ENCODE data around the gene AFP. TPM values are rescaled to one million over a fixed set of nuclear protein-coding genes. Genes with fewer than 3 reads are reported as not detected.

Gene AFP
- total RNA-seq, 2 donors from 2014 or later = not detected

DNA sequence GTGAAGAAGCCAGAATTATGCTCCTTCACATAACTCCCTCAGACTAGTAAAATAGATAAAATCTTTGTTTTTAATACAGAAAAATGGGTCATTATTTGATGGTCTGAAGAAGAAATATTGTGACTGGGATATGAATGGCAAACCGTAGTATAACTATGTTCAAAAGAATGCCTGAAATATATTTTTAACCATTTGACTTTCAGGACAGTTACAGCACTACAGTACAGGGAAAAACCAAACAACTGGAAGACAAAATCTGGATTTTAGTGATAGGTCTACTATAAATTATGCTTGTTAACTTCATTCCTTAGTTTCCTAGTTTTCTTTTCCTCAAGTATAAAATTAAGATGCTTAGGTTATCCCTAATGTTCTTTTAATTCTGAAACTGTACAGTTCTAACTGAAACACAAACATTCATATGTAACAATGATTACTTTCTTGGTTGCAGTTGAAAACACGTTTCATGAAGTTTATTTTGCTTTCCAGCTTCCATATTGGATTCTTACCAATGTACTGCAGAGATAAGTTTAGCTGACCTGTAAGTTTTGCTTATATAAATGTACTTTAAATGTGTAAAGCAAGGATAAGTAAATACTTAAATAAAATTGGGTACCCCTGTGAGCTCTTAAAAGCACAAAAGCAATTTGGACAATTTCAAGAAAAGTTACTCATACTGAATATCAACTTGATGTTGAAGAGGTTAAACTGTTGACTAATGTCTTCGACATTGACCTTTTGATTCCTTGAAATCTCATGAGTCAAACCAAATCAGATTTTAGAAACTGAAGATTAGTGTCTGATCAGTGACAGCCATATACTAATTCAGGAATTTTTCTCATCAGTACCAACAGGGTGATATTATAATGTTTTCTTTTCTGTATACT is 895 bp downstream of the AFP start:
- H3K36me3 Mint-ChIP-seq (ENCODE audit: low read depth) = no peaks in the 10 kb centered on the region
- peaks cover 20% of the 10 kb centered on the region for H3K27me3 Mint-ChIP-seq
- no peaks in the 10 kb centered on the region for H3K9me3 ChIP-seq (ENCODE audit: control insufficient read depth, low read length, poor library complexity, severe bottlenecking)
- no peaks in the 10 kb centered on the region for H3K4me1 Mint-ChIP-seq
- H3K27ac Mint-ChIP-seq = no peak overlapping the region
- DNase-seq (no peak), ATAC-seq (no peak)
- H3K4me3 Mint-ChIP-seq = no peak overlapping the region

GRCh38 chr4:73437558-73437956 is 1.5 kb downstream of the AFP start:
- no peak for ATAC-seq
- H3K27me3 Mint-ChIP-seq = peaks cover 23% of the 10 kb centered on the region

DNA sequence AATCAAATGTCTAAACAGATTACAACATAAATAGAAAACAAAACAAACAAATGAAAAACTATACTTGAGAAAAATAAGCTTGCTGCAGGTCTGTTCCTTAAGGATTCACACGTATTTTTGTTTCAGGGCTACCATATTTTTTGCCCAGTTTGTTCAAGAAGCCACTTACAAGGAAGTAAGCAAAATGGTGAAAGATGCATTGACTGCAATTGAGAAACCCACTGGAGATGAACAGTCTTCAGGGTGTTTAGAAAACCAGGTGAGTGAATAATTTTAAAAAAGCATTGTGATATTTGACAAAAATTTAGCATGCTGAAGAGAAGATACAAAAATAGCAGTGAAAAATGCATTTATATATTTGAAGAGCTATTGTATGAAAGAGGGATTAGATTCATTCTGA is 2.0 kb downstream of the AFP start:
- DNase-seq = no peak
- Mint-ChIP-seq H3K36me3 (ENCODE audit: low read depth) (no peaks in the 10 kb centered on the region), H3K4me3 (no peak overlapping the region), H3K27ac (no peak overlapping the region), H3K4me1 (no peaks in the 10 kb centered on the region), H3K27me3 (peaks cover 26% of the 10 kb centered on the region)
- no peaks in the 10 kb centered on the region for H3K9me3 ChIP-seq (ENCODE audit: control insufficient read depth, low read length, poor library complexity, severe bottlenecking)
- no peak for ATAC-seq

More at GRCh38 chr4:73437558-73437956, 1.5 kb downstream of the AFP start:
- H3K27ac Mint-ChIP-seq = no peak overlapping the region
- no peaks in the 10 kb centered on the region for H3K4me1 Mint-ChIP-seq
- H3K9me3 ChIP-seq (ENCODE audit: control insufficient read depth, low read length, poor library complexity, severe bottlenecking) = no peaks in the 10 kb centered on the region
- no peak for DNase-seq
- no peak overlapping the region for H3K4me3 Mint-ChIP-seq
- H3K36me3 Mint-ChIP-seq (ENCODE audit: low read depth) = no peaks in the 10 kb centered on the region

GRCh38 chr4:73438582-73439215 is 2.7 kb downstream of the AFP start:
- DNase-seq = no peak
- Mint-ChIP-seq H3K4me1 (no peaks in the 10 kb centered on the region), H3K27me3 (peaks cover 26% of the 10 kb centered on the region), H3K36me3 (ENCODE audit: low read depth) (no peaks in the 10 kb centered on the region), H3K4me3 (no peak overlapping the region), H3K27ac (no peak overlapping the region)
- ATAC-seq = no peak
- no peaks in the 10 kb centered on the region for H3K9me3 ChIP-seq (ENCODE audit: control insufficient read depth, low read length, poor library complexity, severe bottlenecking)

DNA sequence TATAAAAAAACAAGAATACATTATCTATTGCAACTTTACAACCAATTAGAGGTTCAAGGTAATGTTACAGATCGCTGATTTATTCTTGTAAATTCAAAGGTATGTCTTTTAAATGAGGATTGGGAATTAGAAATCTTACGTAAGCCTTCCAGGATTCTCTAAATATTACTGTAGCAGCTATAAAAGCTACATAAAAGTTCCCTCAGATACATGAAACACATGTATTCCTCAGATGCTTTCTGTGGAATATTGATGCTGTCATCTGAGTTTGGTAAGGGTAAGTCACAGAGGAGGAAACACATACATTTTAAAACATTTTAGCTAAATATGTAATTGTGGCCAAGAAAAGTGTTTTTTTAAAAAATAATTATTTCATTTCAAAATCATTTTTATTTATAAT is 3.4 kb downstream of the AFP start:
- ATAC-seq (no peak), DNase-seq (no peak)
- H3K36me3 Mint-ChIP-seq (ENCODE audit: low read depth) = no peaks in the 10 kb centered on the region
- no peak overlapping the region for H3K4me3 Mint-ChIP-seq
- H3K9me3 ChIP-seq (ENCODE audit: control insufficient read depth, low read length, poor library complexity, severe bottlenecking) = no peaks in the 10 kb centered on the region
- no peak overlapping the region for H3K27ac Mint-ChIP-seq
- H3K4me1 Mint-ChIP-seq = no peaks in the 10 kb centered on the region
- peaks cover 26% of the 10 kb centered on the region for H3K27me3 Mint-ChIP-seq

GRCh38 chr4:73439991-73440390 is 4.0 kb downstream of the AFP start:
- no peaks in the 10 kb centered on the region for H3K9me3 ChIP-seq (ENCODE audit: control insufficient read depth, low read length, poor library complexity, severe bottlenecking)
- H3K36me3 Mint-ChIP-seq (ENCODE audit: low read depth) = no peaks in the 10 kb centered on the region
- no peak overlapping the region for H3K4me3 Mint-ChIP-seq
- peaks cover 26% of the 10 kb centered on the region for H3K27me3 Mint-ChIP-seq
- DNase-seq (no peak), ATAC-seq (no peak)
- H3K27ac Mint-ChIP-seq = no peak overlapping the region
- H3K4me1 Mint-ChIP-seq = no peaks in the 10 kb centered on the region

DNA sequence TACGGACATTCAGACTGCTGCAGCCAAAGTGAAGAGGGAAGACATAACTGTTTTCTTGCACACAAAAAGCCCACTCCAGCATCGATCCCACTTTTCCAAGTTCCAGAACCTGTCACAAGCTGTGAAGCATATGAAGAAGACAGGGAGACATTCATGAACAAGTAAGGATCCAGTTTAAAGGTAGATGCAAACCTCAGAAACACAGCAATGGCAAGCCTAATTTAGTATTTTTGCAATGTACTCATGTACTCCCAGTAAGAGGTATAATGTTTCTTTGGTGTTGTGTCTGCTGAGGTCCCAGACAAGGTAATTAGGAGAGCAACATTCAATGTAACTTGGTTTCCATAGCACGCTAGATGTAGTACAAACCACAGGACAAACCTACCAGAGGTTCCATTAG is 4.6 kb downstream of the AFP start:
- H3K9me3 ChIP-seq (ENCODE audit: control insufficient read depth, low read length, poor library complexity, severe bottlenecking) = no peaks in the 10 kb centered on the region
- ATAC-seq (no peak), DNase-seq (no peak)
- Mint-ChIP-seq H3K4me3 (no peak overlapping the region), H3K36me3 (ENCODE audit: low read depth) (no peaks in the 10 kb centered on the region), H3K27ac (no peak overlapping the region), H3K27me3 (peaks cover 27% of the 10 kb centered on the region), H3K4me1 (no peaks in the 10 kb centered on the region)

DNA sequence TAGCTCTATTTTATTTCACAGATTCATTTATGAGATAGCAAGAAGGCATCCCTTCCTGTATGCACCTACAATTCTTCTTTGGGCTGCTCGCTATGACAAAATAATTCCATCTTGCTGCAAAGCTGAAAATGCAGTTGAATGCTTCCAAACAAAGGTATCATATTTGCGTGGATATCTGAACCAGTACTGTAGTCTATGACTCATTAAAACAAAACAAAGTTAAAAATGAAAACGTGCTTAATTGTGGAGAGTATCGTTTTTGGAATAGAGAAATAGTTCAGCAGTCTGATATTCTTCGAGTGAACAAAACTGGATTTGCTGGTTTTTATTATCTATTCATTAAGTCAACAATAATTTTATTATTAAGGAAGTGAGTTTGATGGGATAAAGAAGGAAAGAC is 6.3 kb downstream of the AFP start:
- H3K4me3 Mint-ChIP-seq = no peak overlapping the region
- no peak overlapping the region for H3K27ac Mint-ChIP-seq
- ATAC-seq (no peak), DNase-seq (no peak)
- peaks cover 33% of the 10 kb centered on the region for H3K27me3 Mint-ChIP-seq
- no peaks in the 10 kb centered on the region for H3K9me3 ChIP-seq (ENCODE audit: control insufficient read depth, low read length, poor library complexity, severe bottlenecking)
- H3K36me3 Mint-ChIP-seq (ENCODE audit: low read depth) = no peaks in the 10 kb centered on the region
- no peaks in the 10 kb centered on the region for H3K4me1 Mint-ChIP-seq

DNA sequence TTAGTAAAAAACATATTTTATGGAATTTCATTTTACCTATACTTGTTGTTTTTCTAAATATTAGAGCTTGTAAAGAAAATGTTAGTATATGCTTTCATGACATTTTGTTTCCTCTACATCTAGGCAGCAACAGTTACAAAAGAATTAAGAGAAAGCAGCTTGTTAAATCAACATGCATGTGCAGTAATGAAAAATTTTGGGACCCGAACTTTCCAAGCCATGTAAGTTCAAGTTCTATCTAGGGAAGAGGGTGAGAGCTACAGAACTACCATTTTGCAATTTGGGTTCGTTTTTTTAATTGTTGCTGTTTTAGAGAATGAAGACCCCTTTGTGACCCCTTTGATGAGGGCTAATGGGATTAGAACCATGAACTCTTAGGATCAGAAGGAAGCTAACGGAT is 7.2 kb downstream of the AFP start:
- no peak for ATAC-seq
- Mint-ChIP-seq H3K36me3 (ENCODE audit: low read depth) (no peaks in the 10 kb centered on the region), H3K4me1 (no peaks in the 10 kb centered on the region), H3K27me3 (peaks cover 34% of the 10 kb centered on the region), H3K27ac (no peak overlapping the region), H3K4me3 (no peak overlapping the region)
- no peaks in the 10 kb centered on the region for H3K9me3 ChIP-seq (ENCODE audit: control insufficient read depth, low read length, poor library complexity, severe bottlenecking)
- no peak for DNase-seq

DNA sequence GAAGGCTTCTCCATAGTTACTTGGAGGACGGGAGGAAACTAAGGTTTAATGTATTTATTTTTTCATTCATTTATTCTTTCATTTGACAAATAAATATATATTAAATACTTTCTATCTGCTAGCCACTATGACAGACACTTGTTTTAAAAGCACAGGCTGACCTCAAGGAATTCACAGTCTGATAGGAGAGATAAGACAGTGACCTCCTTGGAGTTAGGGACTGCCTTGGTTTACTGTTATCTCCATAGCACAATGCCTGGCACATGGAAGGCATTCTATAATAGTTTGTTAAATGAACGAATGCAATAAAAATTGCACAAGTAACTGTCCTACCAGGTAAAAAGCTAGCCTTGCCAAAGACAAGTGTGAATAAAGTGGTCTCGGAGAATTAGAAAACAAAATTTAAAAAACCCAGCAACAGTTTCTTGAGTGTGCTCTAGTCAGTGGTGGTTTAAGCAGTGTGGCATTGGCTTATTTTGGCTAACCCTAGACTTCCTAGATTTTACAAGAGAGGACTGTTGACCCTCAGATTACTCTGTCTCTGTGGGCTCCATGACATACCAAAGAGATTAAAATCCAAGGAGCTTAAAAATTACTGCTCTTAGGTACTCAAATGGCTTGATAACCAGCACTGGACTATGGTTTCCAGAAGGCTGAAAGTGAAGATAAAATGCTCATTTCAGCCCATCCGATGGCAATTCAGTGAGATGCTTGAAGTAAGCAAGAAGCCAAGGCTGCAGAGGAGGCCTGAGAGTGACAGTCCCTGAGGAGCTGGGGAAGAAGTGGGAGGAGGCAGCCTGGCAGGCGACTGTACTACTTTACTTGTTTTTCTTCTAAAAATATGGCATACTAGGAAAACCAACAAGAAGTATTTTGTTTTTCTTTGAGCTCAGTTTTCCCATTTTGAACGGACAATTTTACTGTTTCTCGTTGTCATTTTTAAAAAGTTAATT is 9.6 kb downstream of the AFP start:
- ATAC-seq (no peak), DNase-seq (no peak)
- H3K27ac Mint-ChIP-seq = no peak overlapping the region
- H3K4me1 Mint-ChIP-seq = no peaks in the 10 kb centered on the region
- H3K36me3 Mint-ChIP-seq (ENCODE audit: low read depth) = no peaks in the 10 kb centered on the region
- no peak overlapping the region for H3K4me3 Mint-ChIP-seq
- peaks cover 43% of the 10 kb centered on the region for H3K27me3 Mint-ChIP-seq
- H3K9me3 ChIP-seq (ENCODE audit: control insufficient read depth, low read length, poor library complexity, severe bottlenecking) = no peaks in the 10 kb centered on the region

DNA sequence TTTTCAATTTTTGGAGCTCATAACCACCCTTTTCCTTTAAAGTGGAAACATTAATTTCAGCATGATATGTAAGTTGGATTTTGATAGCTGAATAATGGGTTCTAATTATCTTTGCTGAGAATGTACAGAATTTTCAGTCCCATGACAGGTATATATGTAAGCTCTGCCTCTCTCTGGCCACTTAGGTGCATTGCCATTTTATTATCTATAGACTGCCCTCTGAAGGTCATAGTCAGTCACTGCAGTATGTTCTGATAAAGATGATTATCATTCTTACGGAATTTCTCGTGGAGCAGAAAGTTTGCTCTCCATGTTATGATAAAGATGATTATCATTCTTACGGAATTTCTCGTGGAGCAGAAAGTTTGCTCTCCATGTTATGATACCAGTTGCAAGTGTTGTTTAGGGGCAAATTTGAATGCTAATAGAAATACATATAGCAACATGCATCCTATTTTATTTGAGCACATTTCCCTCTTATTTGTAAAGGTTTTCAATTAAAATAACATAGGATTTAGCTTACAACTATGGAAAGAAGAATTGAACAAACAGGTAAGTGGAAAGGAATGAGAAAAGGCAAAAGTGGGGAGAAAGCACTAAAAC is 10.4 kb downstream of the AFP start:
- ATAC-seq (peak; percentile 86), DNase-seq (no peak)
- no peaks in the 10 kb centered on the region for H3K9me3 ChIP-seq (ENCODE audit: control insufficient read depth, low read length, poor library complexity, severe bottlenecking)
- H3K4me3 Mint-ChIP-seq = no peak overlapping the region
- H3K27ac Mint-ChIP-seq = no peak overlapping the region
- H3K4me1 Mint-ChIP-seq = no peaks in the 10 kb centered on the region
- no peaks in the 10 kb centered on the region for H3K36me3 Mint-ChIP-seq (ENCODE audit: low read depth)
- H3K27me3 Mint-ChIP-seq = peaks cover 41% of the 10 kb centered on the region

DNA sequence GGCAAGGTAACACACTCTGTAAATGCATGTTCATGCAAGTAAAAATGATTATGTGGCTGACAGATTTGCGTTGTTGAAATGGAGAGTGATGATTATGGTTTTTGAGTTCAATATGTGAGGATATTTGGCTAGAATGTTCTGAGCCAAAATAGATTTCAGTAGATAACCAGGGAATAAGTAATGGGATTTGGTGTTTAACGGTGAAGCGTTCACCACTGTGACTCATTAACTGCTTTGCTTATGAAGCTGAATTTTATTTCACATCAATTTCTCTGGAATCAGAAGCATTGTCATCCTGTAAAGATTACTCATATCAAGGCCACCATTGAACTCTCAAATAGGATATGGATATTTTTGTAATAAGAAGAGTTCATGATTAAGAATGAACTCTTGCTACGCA is 11.7 kb downstream of the AFP start:
- H3K4me1 Mint-ChIP-seq = no peaks in the 10 kb centered on the region
- H3K9me3 ChIP-seq (ENCODE audit: control insufficient read depth, low read length, poor library complexity, severe bottlenecking) = no peaks in the 10 kb centered on the region
- ATAC-seq = no peak
- DNase-seq = no peak
- H3K36me3 Mint-ChIP-seq (ENCODE audit: low read depth) = no peaks in the 10 kb centered on the region
- no peak overlapping the region for H3K4me3 Mint-ChIP-seq
- peaks cover 28% of the 10 kb centered on the region for H3K27me3 Mint-ChIP-seq
- no peak overlapping the region for H3K27ac Mint-ChIP-seq

Data from T-helper 17 cell (primary cell).